Measurements from ENCODE around the gene HIVEP3.

DNA sequence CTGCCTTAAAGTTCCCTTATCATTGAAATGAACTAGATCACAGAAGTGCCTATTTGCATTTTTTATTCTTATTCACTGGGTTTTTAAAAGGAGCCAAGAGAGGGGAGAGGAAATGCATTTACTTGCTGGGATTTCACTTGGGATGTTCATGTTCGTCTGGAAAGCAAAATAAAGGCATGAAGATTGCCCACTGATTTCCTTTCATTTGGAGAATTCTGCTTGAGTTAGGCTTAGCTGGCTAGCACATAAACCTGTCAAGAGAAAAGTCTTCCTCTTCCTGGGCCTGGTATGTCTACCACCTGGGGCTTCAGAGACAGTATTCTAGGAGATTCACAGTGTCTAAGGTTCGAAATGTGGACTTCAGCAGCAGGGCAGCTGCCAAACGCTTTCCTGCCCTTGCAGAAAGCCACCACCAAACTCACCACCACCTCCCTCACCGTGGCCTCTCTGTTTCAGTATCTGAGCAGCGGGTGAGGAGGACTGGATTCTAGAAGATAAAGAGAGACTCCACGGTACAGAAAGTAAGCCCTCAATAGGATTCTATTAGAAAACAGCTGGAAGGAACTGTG is 44.5 kb downstream of the HIVEP3 start:
- TF ChIP-seq, protein P1, sequence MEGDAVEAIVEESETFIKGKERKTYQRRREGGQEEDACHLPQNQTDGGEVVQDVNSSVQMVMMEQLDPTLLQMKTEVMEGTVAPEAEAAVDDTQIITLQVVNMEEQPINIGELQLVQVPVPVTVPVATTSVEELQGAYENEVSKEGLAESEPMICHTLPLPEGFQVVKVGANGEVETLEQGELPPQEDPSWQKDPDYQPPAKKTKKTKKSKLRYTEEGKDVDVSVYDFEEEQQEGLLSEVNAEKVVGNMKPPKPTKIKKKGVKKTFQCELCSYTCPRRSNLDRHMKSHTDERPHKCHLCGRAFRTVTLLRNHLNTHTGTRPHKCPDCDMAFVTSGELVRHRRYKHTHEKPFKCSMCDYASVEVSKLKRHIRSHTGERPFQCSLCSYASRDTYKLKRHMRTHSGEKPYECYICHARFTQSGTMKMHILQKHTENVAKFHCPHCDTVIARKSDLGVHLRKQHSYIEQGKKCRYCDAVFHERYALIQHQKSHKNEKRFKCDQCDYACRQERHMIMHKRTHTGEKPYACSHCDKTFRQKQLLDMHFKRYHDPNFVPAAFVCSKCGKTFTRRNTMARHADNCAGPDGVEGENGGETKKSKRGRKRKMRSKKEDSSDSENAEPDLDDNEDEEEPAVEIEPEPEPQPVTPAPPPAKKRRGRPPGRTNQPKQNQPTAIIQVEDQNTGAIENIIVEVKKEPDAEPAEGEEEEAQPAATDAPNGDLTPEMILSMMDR (IDR thresholded peaks at IDR 0.05; ENCODE audit: low read length), result no peak
- TF ChIP-seq EZH2 (IDR thresholded peaks at IDR 0.05; ENCODE audit: borderline replicate concordance, low read length), result no peak

All from OCI-LY1 (cell line).